GM23248 (cell line): ENCODE results near the gene CNOT9. TPM values are rescaled to one million over a fixed set of nuclear protein-coding genes. Genes with fewer than 3 reads are reported as not detected.
A peak's percentile ranks its signal among the peaks of the same experiment; 100 is the strongest.

Source experiments
- DNase-seq: peaks from one replicate; pipeline ENCODE4 v3.0.0-alpha.2; 2015
- H2AFZ ChIP-seq: fragments of 200-600 bp; sonication (generic); 2 replicates; pipeline ENCODE4 v1.6.1; 2016; ENCODE audit warnings: antibody characterized with exemption
- H3F3A ChIP-seq: fragments of 200-600 bp; sonication (generic); 2 replicates; pipeline ENCODE4 v1.6.1; 2016; ENCODE audit warnings: mild to moderate bottlenecking, antibody characterized with exemption, mixed run types; ENCODE audit not compliant: insufficient read depth
- H3K27ac ChIP-seq: fragments of 200-600 bp; sonication (generic); 2 replicates; pipeline ENCODE4 v1.5.1; 2016; ENCODE audit warnings: mild to moderate bottlenecking
- H3K27me3 ChIP-seq: fragments of 200-600 bp; sonication (generic); replicated peaks from 2 replicates; pipeline ENCODE4 v1.6.1; 2016; ENCODE audit warnings: mild to moderate bottlenecking; ENCODE audit not compliant: insufficient read depth
- H3K36me3 ChIP-seq: fragments of 200-600 bp; sonication (generic); 2 replicates; pipeline ENCODE4 v1.6.1; 2016; ENCODE audit warnings: low read depth, mild to moderate bottlenecking
- H3K4me1 ChIP-seq: fragments of 200-600 bp; sonication (generic); 2 replicates; pipeline ENCODE4 v1.6.1; 2016; ENCODE audit warnings: mild to moderate bottlenecking; ENCODE audit not compliant: insufficient read depth
- H3K4me2 ChIP-seq: fragments of 200-600 bp; sonication (generic); one replicate; pipeline ENCODE4 v1.6.1; 2016; ENCODE audit warnings: mild to moderate bottlenecking; ENCODE audit not compliant: unreplicated experiment
- H3K4me3 ChIP-seq: fragments of 200-600 bp; sonication (generic); 2 replicates; pipeline ENCODE4 v1.5.1; 2016; ENCODE audit warnings: mild to moderate bottlenecking
- H3K79me2 ChIP-seq: fragments of 200-600 bp; sonication (generic); 2 replicates; pipeline ENCODE4 v1.6.1; 2016; ENCODE audit warnings: mild to moderate bottlenecking; ENCODE audit not compliant: insufficient read depth
- H3K9ac ChIP-seq: fragments of 200-600 bp; sonication (generic); 2 replicates; pipeline ENCODE4 v1.6.1; 2016; ENCODE audit warnings: mild to moderate bottlenecking
- H3K9me2 ChIP-seq: fragments of 200-600 bp; sonication (generic); 2 replicates; pipeline ENCODE4 v1.6.1; 2016; ENCODE audit warnings: mixed run types, mild to moderate bottlenecking, moderate library complexity; ENCODE audit not compliant: insufficient read depth
- H3K9me3 ChIP-seq: fragments of 200-600 bp; sonication (generic); one replicate; pipeline ENCODE4 v1.6.1; 2017; ENCODE audit warnings: low read depth
- H4K20me1 ChIP-seq: fragments of 200-600 bp; sonication (generic); 2 replicates; pipeline ENCODE4 v1.6.0; 2016; ENCODE audit not compliant: insufficient read depth
- EZH2 ChIP-seq: fragments of 200-600 bp; sonication (generic); IDR thresholded peaks from 2 replicates; pipeline ENCODE4 v1.6.1; 2018; ENCODE audit warnings: antibody characterized with exemption, mild to moderate bottlenecking; ENCODE audit not compliant: insufficient read depth, poor library complexity, severe bottlenecking
- EZH2phosphoT487 ChIP-seq: fragments of 200-600 bp; sonication (generic); IDR thresholded peaks from 2 replicates; pipeline ENCODE4 v1.6.1; 2018; ENCODE audit warnings: antibody characterized with exemption, moderate library complexity, mild to moderate bottlenecking, low read depth; ENCODE audit not compliant: insufficient read depth
- WGBS, 2 experiments: methylation state at CpG; one replicate each; pipeline ENCODE4 v1.1.6; 2015 to 2017; ENCODE audit warnings: low lambda C conversion rate in 2 of 2, low coverage in 1 of 2; ENCODE audit errors: missing lambda C conversion rate in 2 of 2; 5-methylcytosine and 5-hydroxymethylcytosine counted together
- in situ Hi-C: fragments of 300-500 bp; cut with MboI; formaldehyde crosslinking; loops from 2 replicates; pipeline ENCODE4 v1.15.0; 2020
- polyA plus RNA-seq: library from polyadenylated mRNA; unstranded; fragments of >200 nt; fragmentation: Nextera tagmentation; extraction: Ambion mirVana; gene quantifications from 2 replicates; pipeline ENCODE4 v1.2.1, GENCODE V29; 2016
- total RNA-seq: library from RNA; depleted of rRNA; stranded (reverse); fragments of >200 nt; shearing (Covaris generic); gene quantifications from 2 replicates; pipeline ENCODE4 v1.2.3, GENCODE V29; 2014

Gene CNOT9
- total and polyA plus RNA-seq, 2 experiments from 2014 or later: 34.8 to 65.8 TPM

DNA sequence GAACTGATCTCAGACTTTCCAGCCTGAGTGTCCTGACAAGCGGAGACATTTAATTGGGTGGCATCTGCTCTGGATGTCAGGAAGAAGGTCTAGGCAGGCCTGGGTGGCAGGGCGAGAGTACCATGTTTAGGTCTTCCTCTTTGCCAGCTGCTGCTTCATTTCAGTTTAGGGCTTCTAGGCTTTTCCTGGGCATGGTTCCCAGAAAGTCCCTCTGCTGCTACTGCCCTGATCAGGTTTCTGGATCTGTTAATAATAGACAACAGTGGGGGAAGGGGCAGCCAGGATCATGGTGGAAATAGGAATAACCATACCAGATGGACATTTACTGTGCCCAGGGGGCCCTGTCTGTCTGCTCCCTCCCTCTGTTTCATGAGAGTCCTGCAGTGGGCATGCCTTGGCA lies 36.8 kb downstream of the CNOT9 start:
- no peak overlapping the region for H3K4me3 ChIP-seq
- H3K79me2 ChIP-seq: no peaks in the 10 kb centered on the region
- no peaks in the 10 kb centered on the region for H4K20me1 ChIP-seq
- H2AFZ ChIP-seq: no peak overlapping the region
- H3K27ac ChIP-seq: no peak overlapping the region
- in situ Hi-C loops: no loop called here
- H3K27me3 ChIP-seq: no peaks in the 10 kb centered on the region
- no peak overlapping the region for H3K9ac ChIP-seq
- no peaks in the 10 kb centered on the region for H3K36me3 ChIP-seq
- no peak overlapping the region for H3K4me2 ChIP-seq
- TF ChIP-seq EZH2phosphoT487 (no peak), EZH2 (no peak)
- no peaks in the 10 kb centered on the region for H3K9me2 ChIP-seq
- DNase-seq: peak; percentile 26
- H3K9me3 ChIP-seq: no peaks in the 10 kb centered on the region
- H3F3A ChIP-seq: peaks cover 23% of the 10 kb centered on the region; the same call in 1 of the 2 replicates
- WGBS, 2 experiments: 83 to 86% methylated on average over 2 of the region's 2 CpGs
- H3K4me1 ChIP-seq: peaks cover 18% of the 10 kb centered on the region

DNA sequence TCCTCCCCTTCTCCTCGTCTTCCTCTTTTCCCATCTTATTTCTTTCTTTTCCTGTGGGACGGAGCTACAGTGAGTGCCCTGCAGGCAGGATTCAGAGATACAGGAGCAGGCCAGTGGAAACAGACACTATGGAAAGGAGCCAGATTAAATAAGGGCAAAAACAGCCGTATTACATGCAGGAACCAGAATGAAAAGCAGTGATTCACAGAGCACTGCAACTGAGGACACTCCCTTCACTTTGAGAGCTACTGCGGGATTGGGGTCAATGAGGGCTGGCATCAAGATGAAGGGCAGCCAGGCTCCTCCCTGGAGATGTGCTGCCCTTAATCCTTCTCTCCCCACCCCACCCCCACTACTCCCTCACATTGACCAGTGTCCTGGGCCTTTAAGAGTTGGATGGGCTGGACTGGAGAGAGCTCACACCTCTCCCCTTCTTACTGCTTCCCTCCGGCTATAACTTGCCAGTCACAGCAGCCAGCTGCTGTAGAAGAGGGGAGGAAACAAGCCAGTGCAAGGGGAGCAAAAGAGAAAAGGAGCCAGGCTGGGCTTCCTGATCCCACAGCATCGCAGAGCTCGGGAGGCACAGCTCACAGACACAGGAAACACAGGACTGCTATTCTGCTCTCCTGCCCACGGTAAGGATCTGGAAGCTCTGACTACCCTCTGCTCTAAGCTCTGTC lies 38.9 kb downstream of the CNOT9 start, which contains the start of gene PLCD4:
Gene PLCD4 (plus strand): TSS at position 464 of the 680 bp plus-strand sequence. CDS start 7,841 bp downstream, outside the sequence.
- Histone ChIP-seq H3K9me2 (no peaks in the 10 kb centered on the region), H3K79me2 (no peaks in the 10 kb centered on the region), H3F3A (peaks cover 23% of the 10 kb centered on the region; the same call in 1 of the 2 replicates), H3K9me3 (no peaks in the 10 kb centered on the region), H3K9ac (peak within 1 kb of the TSS; percentile 62), H3K4me3 (peak within 1 kb of the TSS; percentile 54), H3K27ac (peak within 1 kb of the TSS; percentile 45), H3K36me3 (no peaks in the 10 kb centered on the region), H2AFZ (peak within 1 kb of the TSS; percentile 92), H4K20me1 (no peaks in the 10 kb centered on the region), H3K27me3 (no peaks in the 10 kb centered on the region), H3K4me2 (peak within 1 kb of the TSS; percentile 68), H3K4me1 (peaks cover 18% of the 10 kb centered on the region)
- in situ Hi-C loops: no loop called here
- WGBS, 2 experiments: 1 to 5% methylated on average over 8 of the region's 8 CpGs
- TF ChIP-seq EZH2 (no peak), EZH2phosphoT487 (no peak)
- peak; percentile 86 for DNase-seq

DNA sequence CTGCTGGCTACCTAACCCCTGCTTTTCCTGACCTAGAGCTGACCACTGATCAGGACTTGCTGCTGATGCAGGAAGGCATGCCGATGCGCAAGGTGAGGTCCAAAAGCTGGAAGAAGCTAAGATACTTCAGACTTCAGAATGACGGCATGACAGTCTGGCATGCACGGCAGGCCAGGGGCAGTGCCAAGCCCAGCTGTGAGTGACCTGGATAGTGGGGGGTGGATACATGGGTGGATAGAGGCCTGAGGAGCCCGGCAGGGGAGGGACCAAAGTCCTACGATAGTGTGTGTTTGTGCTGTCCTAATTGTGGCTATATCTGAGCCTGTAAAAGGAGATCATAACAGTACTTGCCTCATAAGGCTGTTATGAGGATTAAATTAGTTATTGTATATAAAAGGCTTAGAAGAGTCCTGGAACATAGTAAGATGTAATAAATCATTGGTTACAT lies 47.3 kb downstream of the CNOT9 start:
- Histone ChIP-seq H3K4me2 (no peak overlapping the region), H3K27me3 (no peaks in the 10 kb centered on the region), H3K36me3 (no peaks in the 10 kb centered on the region), H3K4me3 (no peak overlapping the region), H3K9ac (no peak overlapping the region), H3F3A (no peaks in the 10 kb centered on the region), H3K27ac (no peak overlapping the region), H3K79me2 (no peaks in the 10 kb centered on the region), H2AFZ (no peak overlapping the region), H4K20me1 (no peaks in the 10 kb centered on the region), H3K9me2 (no peaks in the 10 kb centered on the region), H3K4me1 (no peaks in the 10 kb centered on the region), H3K9me3 (no peaks in the 10 kb centered on the region)
- peak; percentile 18 for DNase-seq
- no peak for TF ChIP-seq EZH2
- no peak for TF ChIP-seq EZH2phosphoT487
- in situ Hi-C loops: no loop called here
- WGBS, 2 experiments: 39 to 43% methylated on average over 6 of the region's 6 CpGs

DNA sequence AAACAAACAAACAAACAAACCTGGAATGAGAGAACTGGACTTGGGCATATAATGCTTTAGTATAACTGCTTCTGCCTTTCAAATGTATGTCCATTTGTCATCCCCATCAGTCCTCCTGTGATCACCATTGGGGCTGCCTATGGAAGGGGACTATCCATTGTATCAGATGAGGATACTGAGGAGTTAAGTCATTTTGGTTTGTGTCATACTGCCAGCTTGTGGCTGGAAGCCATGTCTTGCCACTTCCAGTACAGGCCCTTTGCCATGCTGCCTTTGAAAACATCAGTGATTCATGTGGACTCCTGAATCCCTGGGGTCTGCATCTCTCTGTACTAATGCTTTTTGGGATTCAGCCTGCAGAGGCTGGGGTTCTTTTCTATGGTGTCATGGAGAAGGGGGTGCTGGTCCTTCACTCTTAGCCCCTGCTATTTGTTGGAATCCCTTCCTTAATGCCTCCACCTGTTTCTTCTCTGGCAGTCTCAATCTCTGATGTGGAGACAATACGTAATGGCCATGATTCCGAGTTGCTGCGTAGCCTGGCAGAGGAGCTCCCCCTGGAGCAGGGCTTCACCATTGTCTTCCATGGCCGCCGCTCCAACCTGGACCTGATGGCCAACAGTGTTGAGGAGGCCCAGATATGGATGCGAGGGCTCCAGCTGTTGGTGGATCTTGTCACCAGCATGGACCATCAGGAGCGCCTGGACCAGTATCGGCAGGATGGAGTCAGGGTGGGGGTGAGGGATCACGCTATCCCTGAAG lies 49.6 kb downstream of the CNOT9 start:
- Histone ChIP-seq H3K9me2 (no peaks in the 10 kb centered on the region), H2AFZ (no peak overlapping the region), H3K79me2 (no peaks in the 10 kb centered on the region), H3K4me1 (no peaks in the 10 kb centered on the region), H3F3A (no peaks in the 10 kb centered on the region), H4K20me1 (no peaks in the 10 kb centered on the region), H3K4me2 (no peak overlapping the region), H3K27ac (no peak overlapping the region), H3K9me3 (no peaks in the 10 kb centered on the region), H3K4me3 (no peak overlapping the region), H3K36me3 (no peaks in the 10 kb centered on the region), H3K9ac (no peak overlapping the region), H3K27me3 (no peaks in the 10 kb centered on the region)
- peak; percentile 17 for DNase-seq
- TF ChIP-seq EZH2 (no peak), EZH2phosphoT487 (no peak)
- 86 to 88% methylated on average over 9 of the region's 9 CpGs for WGBS, 2 experiments
- in situ Hi-C loops: no loop called here
